Activated CD4-positive, alpha-beta T cell treated with anti-CD3 and anti-CD28 coated beads, Interleukin-2, amount 10 ng/mL, durations not matched to agents 24 days and 14 days (primary cell): ENCODE measurements around the gene RGS18. TPM values are rescaled to one million over a fixed set of nuclear protein-coding genes. Genes with fewer than 3 reads are reported as not detected.
"Not testable (repeated sequence)": the region's sequence is repeated elsewhere in the genome, so short reads cannot be mapped to it uniquely, and the experiment has no call there.

Experiments used
- DNase-seq: peaks from one replicate; pipeline ENCODE4 v3.0.0; 2022
- H3K27ac Mint-ChIP-seq: one replicate; pipeline ENCODE4 v1.8.0; 2022; ENCODE audit warnings: mild to moderate bottlenecking, mixed read lengths
- H3K27me3 Mint-ChIP-seq: one replicate; pipeline ENCODE4 v1.8.0; 2022; ENCODE audit warnings: mixed read lengths
- H3K36me3 Mint-ChIP-seq: one replicate; pipeline ENCODE4 v1.8.0; 2022; ENCODE audit warnings: low read depth, mild to moderate bottlenecking, mixed read lengths
- H3K4me1 Mint-ChIP-seq: one replicate; pipeline ENCODE4 v1.8.0; 2021; ENCODE audit warnings: mixed read lengths
- H3K4me3 Mint-ChIP-seq: one replicate; pipeline ENCODE4 v1.8.0; 2022; ENCODE audit warnings: mild to moderate bottlenecking, moderate library complexity, mixed read lengths
- H3K9me3 Mint-ChIP-seq: one replicate; pipeline ENCODE4 v1.8.0; 2021; ENCODE audit warnings: mixed read lengths
- intact Hi-C: fragments of 100-400 bp; cut with micrococcal nuclease; formaldehyde crosslinking; loops from one replicate; pipeline ENCODE4 v1.15.1; 2023
- total RNA-seq: library from RNA; stranded (reverse); gene quantifications from 2 replicates; pipeline ENCODE4 v1.2.3, GENCODE V29; 2022

The RGS18 gene, protein sequence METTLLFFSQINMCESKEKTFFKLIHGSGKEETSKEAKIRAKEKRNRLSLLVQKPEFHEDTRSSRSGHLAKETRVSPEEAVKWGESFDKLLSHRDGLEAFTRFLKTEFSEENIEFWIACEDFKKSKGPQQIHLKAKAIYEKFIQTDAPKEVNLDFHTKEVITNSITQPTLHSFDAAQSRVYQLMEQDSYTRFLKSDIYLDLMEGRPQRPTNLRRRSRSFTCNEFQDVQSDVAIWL
- 0.33 TPM in 1 of 2 replicates, not detected in the other for total RNA-seq

DNA sequence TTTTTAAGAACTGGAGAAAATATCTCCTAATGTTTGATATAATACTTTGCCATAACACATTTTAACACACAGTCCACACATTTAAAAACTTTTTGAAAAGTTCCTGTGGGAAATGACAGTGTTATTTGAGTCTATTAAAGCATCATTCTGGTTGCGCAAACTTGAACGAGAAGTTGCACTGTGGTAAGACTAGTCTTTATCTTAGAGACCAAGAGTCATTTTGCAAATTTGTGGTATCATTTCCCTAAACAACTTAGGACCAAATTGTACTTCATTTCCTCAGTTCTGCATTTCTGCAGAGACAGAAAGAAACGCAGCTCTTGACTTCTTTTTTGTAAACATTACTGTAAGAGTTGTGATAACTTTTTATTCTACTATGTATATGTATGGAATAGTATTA lies at the start of gene RGS18:
Gene RGS18, plus strand, starts transcription at position 282 of the 400 bp plus-strand sequence. CDS start 176 bp downstream, outside the sequence.
- no peak within 1 kb of the TSS for H3K4me3 Mint-ChIP-seq
- no peak for DNase-seq
- no peak within 1 kb of the TSS for H3K27ac Mint-ChIP-seq
- H3K9me3 Mint-ChIP-seq = no peaks in the 10 kb centered on the region
- intact Hi-C loops = no loop called here
- no peaks in the 10 kb centered on the region for H3K36me3 Mint-ChIP-seq
- H3K4me1 Mint-ChIP-seq = no peaks in the 10 kb centered on the region
- no peaks in the 10 kb centered on the region for H3K27me3 Mint-ChIP-seq

DNA sequence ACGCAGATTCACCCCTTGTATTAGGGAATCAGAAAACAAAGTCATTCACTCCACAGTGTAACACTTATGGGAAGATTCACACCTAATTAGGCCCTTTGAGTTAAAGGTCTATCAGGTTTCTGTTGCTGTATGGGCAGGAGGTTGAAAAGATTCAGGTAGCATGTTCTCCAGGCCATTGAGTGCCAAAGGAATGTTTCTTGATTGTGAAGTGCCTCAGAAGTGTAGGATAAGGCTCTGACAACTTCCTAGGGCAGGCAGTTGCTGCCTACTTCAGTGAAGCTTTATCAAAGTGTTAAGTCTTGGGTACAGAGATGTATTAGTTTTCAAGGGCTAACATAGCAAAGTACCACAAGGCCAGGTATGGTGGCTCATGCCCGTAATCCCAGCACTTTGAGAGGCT lies 48.7 kb upstream of the RGS18 start:
- Mint-ChIP-seq H3K36me3 (no peaks in the 10 kb centered on the region), H3K4me3 (no peak overlapping the region), H3K27me3 (no peaks in the 10 kb centered on the region), H3K4me1 (no peaks in the 10 kb centered on the region), H3K27ac (no peak overlapping the region), H3K9me3 (no peaks in the 10 kb centered on the region)
- intact Hi-C loops = no loop called here
- DNase-seq = no peak

DNA sequence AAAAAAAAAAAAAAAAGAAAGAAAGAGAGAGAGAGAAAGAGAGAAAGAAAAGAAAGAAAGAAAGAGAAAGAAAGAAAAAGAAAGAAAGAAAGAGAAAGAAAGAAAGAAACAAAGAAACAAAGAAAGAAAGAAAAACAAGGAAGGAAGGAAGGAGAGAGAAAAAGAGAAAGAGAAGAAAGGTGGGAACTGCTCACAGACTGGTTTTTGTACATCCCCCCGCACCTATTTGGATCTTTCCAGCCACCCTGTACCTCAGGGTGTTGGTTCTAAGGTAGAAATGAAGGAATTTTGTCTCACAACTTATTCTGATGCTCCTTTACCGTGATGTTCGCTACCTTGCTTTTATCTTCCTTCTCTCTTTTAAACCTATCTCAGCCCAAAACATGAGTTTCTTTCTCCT lies 43.3 kb upstream of the RGS18 start:
- no peak for DNase-seq
- no peaks in the 10 kb centered on the region for H3K9me3 Mint-ChIP-seq
- no peaks in the 10 kb centered on the region for H3K27me3 Mint-ChIP-seq
- no peaks in the 10 kb centered on the region for H3K4me1 Mint-ChIP-seq
- no peaks in the 10 kb centered on the region for H3K36me3 Mint-ChIP-seq
- intact Hi-C loops = no loop called here
- no peak overlapping the region for H3K27ac Mint-ChIP-seq
- H3K4me3 Mint-ChIP-seq = no peak overlapping the region

DNA sequence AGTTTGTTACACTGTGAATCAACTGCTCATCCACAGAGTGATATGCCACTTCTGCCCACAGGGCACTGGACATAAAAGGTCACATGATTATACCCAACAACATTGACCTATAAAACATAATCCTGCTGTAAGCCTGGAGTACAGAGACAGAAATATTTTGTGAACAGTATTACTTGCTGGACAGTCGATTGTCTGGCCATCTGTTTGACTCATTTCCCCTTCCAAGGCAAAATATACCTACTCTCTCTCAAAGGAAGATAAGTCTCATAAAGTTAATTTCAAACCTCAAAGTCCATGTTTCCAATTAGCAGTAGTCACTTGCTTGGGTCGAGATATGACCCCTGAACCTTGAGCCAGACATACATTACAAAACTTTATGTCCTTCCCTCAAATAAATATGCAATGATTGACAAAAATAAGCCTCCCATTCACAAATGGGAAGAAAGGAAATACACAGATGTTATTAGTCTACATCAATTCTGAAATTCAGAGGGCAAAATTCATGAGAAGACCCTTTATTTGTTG lies 39.3 kb upstream of the RGS18 start:
- no peaks in the 10 kb centered on the region for H3K27me3 Mint-ChIP-seq
- intact Hi-C loops = no loop called here
- no peaks in the 10 kb centered on the region for H3K9me3 Mint-ChIP-seq
- H3K36me3 Mint-ChIP-seq = no peaks in the 10 kb centered on the region
- H3K27ac Mint-ChIP-seq = no peak overlapping the region
- H3K4me3 Mint-ChIP-seq = no peak overlapping the region
- DNase-seq = no peak
- H3K4me1 Mint-ChIP-seq = no peaks in the 10 kb centered on the region

DNA sequence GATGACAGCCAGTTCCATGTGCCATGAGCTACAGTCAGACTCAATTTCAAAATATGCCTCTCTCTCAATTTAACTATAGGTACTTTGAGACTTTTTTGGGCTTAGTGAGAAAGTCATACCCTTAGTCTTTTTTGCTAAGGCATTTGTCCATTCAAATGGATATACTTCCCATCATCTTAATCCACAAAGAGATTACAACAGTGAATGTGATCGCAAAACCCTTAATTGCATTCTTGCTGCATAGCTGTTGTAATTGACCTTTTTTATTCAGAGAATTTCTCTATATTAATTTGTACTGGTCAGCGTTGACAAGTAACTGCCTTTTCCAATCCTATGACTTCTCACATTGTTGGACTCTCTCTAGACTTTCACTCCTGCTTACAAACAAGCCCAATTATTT lies 38.6 kb upstream of the RGS18 start:
- no peak overlapping the region for H3K4me3 Mint-ChIP-seq
- H3K36me3 Mint-ChIP-seq = no peaks in the 10 kb centered on the region
- no peaks in the 10 kb centered on the region for H3K4me1 Mint-ChIP-seq
- H3K27ac Mint-ChIP-seq = no peak overlapping the region
- H3K9me3 Mint-ChIP-seq = no peaks in the 10 kb centered on the region
- intact Hi-C loops = no loop called here
- no peak for DNase-seq
- no peaks in the 10 kb centered on the region for H3K27me3 Mint-ChIP-seq

DNA sequence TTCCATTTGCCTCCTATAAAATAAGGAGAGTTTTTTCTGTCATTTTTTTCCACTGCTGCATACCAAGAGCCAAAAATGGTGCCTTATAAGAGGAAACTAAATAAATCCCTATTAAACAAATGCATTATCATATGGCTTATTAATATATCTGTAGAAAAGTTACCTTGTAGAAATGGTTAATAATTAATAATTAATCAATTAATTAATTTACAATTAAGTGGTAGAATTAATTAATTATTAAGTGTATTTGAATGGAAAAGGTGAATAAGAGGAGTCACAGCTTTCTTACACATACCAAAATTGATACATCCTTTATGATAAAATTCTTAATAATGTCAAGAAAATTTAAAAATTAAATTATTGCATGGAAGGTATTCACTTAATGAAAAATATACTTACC lies 35.6 kb upstream of the RGS18 start:
- Mint-ChIP-seq H3K27me3 (no peaks in the 10 kb centered on the region), H3K9me3 (no peaks in the 10 kb centered on the region), H3K27ac (no peak overlapping the region), H3K4me3 (no peak overlapping the region), H3K36me3 (no peaks in the 10 kb centered on the region), H3K4me1 (no peaks in the 10 kb centered on the region)
- intact Hi-C loops = no loop called here
- DNase-seq = no peak

DNA sequence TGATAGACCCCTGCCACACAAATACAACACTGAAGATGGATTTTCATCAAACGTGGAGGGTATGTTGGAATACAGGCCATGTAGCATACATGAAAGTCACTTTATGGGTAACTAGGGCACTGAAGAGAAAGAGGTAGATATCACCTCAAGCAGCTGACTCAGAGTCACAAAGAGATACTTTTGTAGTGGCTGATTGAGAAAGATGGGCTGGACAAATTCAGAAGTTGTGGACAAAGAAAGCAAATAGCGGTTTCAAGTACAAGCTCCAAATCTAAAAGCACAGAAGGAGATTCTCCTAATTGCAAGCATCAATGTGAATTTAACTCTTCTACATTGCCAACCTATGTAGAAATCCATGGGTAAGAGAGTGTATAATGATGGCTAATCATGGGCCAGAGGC lies 35.0 kb upstream of the RGS18 start:
- DNase-seq = no peak
- intact Hi-C loops = no loop called here
- Mint-ChIP-seq H3K36me3 (no peaks in the 10 kb centered on the region), H3K27me3 (no peaks in the 10 kb centered on the region), H3K4me1 (no peaks in the 10 kb centered on the region), H3K27ac (no peak overlapping the region), H3K4me3 (no peak overlapping the region), H3K9me3 (no peaks in the 10 kb centered on the region)

DNA sequence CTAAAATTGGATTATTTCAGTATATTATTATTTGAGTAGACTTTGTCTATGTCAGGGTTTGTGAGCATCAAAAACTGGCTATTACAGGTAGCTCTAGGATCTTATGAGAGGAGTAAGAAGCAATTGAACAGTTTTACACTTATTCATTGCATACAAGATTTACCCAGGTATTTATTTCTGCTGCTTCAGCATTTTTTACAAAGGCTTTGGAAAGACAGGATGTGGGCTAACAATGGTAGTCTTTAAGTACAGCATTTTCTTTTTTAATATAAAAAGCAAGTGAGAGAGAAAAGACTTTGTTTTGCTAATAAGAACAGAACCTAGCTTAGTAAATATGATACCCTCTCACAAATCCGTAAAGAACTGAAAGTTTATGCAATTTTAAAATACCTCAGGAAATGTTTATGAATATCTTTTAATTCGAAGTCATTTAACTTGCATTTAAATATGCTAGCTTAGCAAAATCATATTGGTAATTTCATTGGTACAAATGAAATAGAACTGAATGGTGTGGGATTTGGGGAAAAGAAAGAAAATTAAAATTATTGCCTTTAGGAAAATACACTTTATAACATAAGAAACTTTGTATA lies 32.1 kb upstream of the RGS18 start:
- intact Hi-C loops = no loop called here
- H3K27me3 Mint-ChIP-seq = no peaks in the 10 kb centered on the region
- H3K4me3 Mint-ChIP-seq = no peak overlapping the region
- H3K27ac Mint-ChIP-seq = no peak overlapping the region
- no peak for DNase-seq
- no peaks in the 10 kb centered on the region for H3K4me1 Mint-ChIP-seq
- H3K36me3 Mint-ChIP-seq = no peaks in the 10 kb centered on the region
- H3K9me3 Mint-ChIP-seq = no peaks in the 10 kb centered on the region

DNA sequence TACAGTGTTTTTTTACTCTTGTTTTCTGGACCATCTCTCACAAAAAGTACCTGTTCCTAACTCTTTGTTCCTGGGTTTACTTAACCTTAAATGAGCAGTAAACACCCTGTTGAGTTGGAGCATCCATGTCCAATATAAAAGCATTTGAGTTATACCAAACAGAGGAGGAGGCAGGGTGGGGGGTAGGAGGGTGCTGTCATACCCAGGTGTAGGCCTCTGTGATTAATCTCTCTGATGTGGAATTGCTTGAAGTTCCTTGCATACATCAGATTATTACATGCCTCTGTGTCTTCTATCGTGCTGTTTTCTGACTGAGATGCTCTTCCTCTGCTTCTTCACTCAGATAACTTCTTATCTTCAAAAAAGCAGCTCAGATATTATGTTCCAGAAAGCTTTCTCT lies 28.1 kb upstream of the RGS18 start:
- no peaks in the 10 kb centered on the region for H3K4me1 Mint-ChIP-seq
- H3K27me3 Mint-ChIP-seq = no peaks in the 10 kb centered on the region
- no peak overlapping the region for H3K4me3 Mint-ChIP-seq
- intact Hi-C loops = no loop called here
- H3K9me3 Mint-ChIP-seq = no peaks in the 10 kb centered on the region
- H3K36me3 Mint-ChIP-seq = no peaks in the 10 kb centered on the region
- DNase-seq = no peak
- H3K27ac Mint-ChIP-seq = no peak overlapping the region

DNA sequence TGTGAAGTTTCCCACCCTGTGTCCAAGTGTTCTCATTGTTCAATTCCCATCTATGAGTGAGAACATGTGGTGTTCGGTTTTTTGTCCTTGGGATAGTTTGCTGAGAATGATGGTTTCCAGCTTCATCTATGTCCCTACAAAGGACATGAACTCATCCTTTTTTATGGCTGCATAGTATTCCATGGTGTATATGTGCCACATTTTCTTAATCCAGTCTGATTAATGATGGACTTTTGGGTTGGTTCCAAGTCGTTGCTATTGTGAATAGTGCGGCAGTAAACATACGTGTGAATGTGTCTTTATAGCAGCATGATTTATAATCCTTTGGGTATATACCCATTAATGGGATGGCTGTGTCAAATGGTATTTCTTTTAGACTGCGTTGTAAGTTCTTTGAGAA lies 27.4 kb upstream of the RGS18 start:
- DNase-seq, intact Hi-C loops, H3K36me3 Mint-ChIP-seq, H3K9me3 Mint-ChIP-seq, H3K4me1 Mint-ChIP-seq, H3K27me3 Mint-ChIP-seq, H3K4me3 Mint-ChIP-seq, H3K27ac Mint-ChIP-seq: not testable (repeated sequence)

DNA sequence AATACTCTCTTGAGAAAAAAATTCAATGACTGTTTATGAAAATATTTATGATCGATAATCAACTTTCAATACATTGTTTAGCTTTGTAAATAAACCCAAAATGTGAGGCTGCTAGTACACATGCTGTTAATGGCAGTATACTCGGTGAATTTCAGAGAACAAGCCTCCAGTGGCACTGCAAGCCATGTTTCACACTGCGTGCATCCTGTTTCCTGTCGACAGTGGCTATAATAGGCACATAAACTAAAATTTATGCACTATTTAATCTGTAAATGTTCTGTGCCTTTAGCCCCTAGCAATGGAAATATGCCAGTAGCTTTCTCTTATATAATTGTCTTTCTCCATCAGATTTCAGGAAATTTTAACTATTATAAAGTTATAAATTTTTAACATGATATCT lies 26.3 kb upstream of the RGS18 start:
- Mint-ChIP-seq H3K4me3 (no peak overlapping the region), H3K4me1 (no peaks in the 10 kb centered on the region), H3K27me3 (no peaks in the 10 kb centered on the region), H3K9me3 (no peaks in the 10 kb centered on the region), H3K27ac (no peak overlapping the region), H3K36me3 (no peaks in the 10 kb centered on the region)
- intact Hi-C loops = no loop called here
- DNase-seq = no peak

DNA sequence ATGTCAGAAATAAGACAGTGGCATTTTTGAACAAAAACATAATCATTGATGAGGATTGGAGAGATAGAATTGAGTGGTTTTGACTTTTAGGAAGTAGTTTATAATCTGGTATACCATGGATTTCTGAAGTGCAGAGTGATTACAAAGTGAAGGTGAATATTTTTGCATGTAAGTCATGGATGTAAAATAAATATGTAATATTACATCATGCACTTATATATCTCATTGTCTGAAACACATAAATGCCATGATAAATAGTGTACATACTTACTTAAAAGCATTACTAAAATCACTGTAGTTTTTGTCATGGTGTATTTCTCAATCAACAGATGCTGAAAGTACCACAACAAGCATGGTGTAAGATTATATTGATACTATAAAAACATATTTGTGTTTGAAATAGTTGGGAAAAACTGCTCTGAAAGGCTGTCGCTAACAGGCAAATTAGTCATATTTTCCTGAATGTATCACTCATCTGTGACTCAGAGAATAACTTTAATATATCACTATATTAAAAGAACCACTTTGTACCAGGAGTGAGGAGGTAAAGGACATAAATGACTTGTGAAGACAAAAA lies 24.8 kb upstream of the RGS18 start:
- Mint-ChIP-seq H3K4me1 (no peaks in the 10 kb centered on the region), H3K27ac (no peak overlapping the region), H3K9me3 (no peaks in the 10 kb centered on the region), H3K27me3 (no peaks in the 10 kb centered on the region), H3K36me3 (no peaks in the 10 kb centered on the region), H3K4me3 (no peak overlapping the region)
- DNase-seq = no peak
- intact Hi-C loops = no loop called here

DNA sequence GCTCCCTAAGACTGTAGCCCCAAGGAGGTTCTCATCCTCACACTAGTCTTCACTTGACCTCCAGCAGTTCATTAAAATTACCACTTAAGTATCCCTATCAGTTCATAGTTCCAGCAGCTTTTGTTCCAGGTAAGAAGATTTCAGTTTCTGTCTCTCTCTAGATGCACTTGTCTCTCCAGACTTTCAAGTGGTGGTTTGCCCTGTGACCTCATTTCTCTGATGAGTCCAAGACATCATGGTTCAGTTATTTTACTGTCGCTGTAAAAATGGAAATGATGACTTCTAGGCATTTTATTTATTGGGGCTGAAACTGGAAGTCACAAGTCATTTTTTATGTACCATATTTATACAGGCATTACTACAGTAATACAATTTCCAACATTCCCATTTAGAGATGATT lies 17.9 kb upstream of the RGS18 start:
- Mint-ChIP-seq H3K36me3 (no peaks in the 10 kb centered on the region), H3K27me3 (no peaks in the 10 kb centered on the region), H3K27ac (no peak overlapping the region), H3K9me3 (no peaks in the 10 kb centered on the region), H3K4me1 (peaks cover 2% of the 10 kb centered on the region), H3K4me3 (no peak overlapping the region)
- intact Hi-C loops = no loop called here
- DNase-seq = no peak

DNA sequence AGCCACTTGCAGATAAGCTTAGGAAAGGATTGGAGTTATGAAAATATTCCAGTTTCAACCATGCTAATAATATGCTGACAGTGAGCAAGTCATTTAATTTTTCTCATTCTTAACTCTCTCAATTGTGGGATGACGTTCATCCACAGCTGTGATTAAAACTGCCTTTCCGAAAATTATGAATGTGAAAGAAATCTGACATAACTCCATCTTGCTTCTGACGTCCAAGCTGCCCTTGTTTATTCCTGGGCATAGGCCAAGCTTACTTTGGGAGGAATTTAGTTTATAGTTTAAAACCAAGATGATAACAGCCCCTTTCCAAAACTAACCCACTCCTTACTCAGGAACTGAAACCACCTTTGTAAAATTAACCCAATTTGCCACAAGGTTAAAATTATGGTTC lies 11.0 kb upstream of the RGS18 start:
- H3K9me3 Mint-ChIP-seq = no peaks in the 10 kb centered on the region
- DNase-seq = no peak
- intact Hi-C loops = no loop called here
- H3K36me3 Mint-ChIP-seq = no peaks in the 10 kb centered on the region
- H3K4me3 Mint-ChIP-seq = no peak overlapping the region
- no peaks in the 10 kb centered on the region for H3K4me1 Mint-ChIP-seq
- H3K27ac Mint-ChIP-seq = no peak overlapping the region
- no peaks in the 10 kb centered on the region for H3K27me3 Mint-ChIP-seq

DNA sequence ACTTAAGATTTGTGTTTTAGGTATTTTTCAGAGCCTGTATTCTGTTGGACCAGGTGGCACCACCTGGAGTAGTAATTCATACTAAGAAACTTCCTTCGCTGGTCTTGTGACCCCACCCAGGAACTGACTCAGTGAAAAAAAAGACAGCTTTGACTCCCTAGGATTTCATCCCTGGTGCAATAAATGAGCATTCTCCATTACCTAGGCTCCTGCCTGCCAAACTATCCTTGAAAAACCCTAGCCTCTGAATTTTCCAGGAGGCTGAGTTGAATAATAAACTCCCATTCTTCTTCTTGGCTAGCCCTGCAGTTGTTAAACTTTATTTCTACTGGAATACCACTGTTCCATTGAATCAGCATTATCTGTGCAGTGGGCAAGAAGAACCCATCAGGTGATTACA lies 10.6 kb upstream of the RGS18 start:
- intact Hi-C loops = no loop called here
- DNase-seq = no peak
- Mint-ChIP-seq H3K4me3 (no peak overlapping the region), H3K4me1 (no peaks in the 10 kb centered on the region), H3K27ac (no peak overlapping the region), H3K27me3 (no peaks in the 10 kb centered on the region), H3K36me3 (no peaks in the 10 kb centered on the region), H3K9me3 (no peaks in the 10 kb centered on the region)
